HG02571 (cell line): ENCODE results near the gene DDR1.

Source experiments
- ATAC-seq: cut with Tn5 transposase; IDR thresholded peaks from one replicate; pipeline ENCODE4 v1.9.1; 2021; ENCODE audit warnings: mild to moderate bottlenecking, moderate library complexity; ENCODE audit not compliant: unreplicated experiment

The DDR1 gene

DNA sequence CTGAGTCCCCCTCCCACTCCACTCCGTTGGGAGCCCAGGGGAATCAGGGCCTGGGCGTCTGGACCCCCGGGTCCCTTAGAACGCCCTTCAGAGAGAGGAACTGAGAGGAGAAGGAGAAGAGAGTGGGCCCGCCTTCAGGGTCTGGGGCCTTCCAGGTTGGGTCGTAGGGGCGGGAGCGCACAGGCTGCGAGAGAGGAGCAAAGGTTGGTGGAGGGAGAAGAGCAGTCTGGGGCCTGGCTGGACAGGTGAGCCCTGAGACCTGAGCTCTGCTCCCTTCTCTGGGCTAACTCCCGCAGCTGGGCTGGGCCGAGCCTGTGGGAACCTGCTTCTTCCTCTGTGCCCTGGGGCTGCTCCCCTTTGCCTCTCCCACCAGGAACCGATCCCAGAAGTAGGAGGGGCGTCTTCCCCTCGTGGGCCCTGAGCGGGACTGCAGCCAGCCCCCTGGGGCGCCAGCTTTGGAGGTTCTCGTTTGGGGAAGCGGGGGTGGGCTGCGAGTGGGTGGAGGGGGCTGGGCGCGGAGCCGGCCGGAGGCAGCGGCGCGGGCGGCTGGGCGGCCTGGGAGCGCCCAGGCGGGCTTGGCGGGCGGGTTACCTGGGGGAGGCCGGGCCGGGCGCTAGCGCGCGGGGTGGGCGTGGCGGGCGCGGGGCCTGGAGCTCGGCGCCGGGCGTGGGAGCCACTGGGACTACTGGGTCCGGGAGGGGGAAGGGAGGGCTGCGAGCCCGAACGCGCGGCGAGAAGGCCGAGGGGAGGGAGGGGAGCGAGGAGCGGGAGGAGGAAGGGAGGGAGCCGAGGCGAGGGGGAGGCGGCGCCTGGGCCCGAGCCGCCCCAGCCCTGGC, at the start of gene DDR1:
Gene DDR1 (plus strand): TSS at position 835 of the 836 bp plus-strand sequence. CDS start 4,211 bp downstream, outside the sequence.
- ATAC-seq = no peak

DNA sequence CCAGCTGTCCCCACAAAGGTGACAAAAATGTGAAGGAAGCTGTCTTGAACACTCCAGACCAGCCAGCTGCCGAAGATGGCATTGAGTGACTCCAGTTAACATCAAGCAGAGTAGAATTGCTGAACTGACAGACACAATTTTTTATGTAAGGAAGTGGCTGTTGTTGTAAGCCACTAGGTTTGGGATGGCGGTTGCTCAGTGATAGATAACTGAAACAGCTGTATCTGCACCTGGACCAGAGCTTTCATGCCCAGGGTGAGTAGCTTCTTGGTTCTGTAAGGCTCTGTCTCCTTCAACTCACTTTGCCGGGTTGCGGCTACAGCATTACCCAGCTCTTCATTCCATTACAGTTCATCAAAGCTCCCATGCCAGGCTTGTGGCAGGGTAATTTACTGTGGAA, 49.7 kb upstream of the DDR1 start:
- no peak for ATAC-seq

DNA sequence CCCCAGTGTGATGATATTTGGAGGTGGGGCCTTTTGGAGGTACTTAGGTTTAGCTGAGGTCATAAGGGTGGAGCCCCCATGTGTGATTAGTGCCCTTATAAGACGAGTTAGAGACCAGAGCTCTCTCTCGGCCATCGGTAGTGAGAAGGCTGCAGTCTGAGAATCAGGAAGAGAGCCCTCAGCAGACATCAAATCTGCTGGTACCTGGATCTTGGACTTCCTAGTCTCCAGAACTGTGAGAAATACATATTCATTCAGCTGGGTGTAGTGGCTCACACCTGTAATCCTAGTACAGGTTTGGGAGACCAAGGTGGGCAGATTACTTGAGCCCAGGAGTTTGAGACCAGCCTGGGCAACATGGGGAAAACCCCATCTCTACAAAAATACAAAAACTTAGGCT, 48.7 kb upstream of the DDR1 start:
- ATAC-seq = no peak

GRCh38 chr6:30836431-30836866, 47.9 kb upstream of the DDR1 start:
- ATAC-seq = no peak

GRCh38 chr6:30836957-30837356, 47.4 kb upstream of the DDR1 start:
- ATAC-seq = no peak

DNA sequence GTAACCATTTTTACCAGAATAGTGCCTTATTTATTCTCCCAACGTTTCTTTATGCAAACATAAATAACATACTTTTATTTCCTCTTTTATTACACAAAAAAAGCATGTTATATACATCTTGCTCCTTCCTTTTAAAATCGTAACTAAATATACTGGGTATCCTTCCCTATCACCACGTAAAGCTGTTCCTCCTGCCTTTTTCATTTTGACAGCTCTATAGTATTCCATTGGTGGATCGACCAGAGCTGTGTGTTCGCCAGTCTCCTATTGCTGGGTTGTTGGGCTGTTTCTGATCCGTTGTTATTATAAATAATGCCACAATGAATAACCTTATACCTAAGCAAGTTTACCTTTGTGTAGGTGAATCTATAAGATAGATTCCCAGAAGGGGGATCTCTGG, 46.9 kb upstream of the DDR1 start:
- no peak for ATAC-seq

- no peak for ATAC-seq
Measured at GRCh38 chr6:30837870-30838269, 46.4 kb upstream of the DDR1 start.

DNA sequence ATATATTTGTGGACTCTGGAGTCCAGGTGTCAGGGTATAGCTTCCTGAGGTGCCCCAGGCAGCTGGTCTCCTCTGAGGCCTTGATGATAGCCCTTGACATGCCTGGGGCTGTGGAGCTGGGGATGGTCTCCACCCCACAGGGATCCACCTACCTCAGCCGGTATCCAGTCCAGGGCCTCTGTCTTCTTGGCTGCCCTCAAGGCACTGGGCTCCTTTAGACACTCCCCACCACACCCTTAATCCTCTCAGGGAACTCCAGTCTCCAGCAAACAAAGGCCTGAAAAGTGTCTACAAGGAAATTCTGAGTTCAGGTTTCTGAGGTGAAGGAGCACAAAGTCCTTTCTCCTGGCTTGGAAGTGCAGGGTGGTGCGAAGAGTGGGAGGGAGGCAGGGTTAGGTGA, 44.6 kb upstream of the DDR1 start:
- ATAC-seq = no peak

DNA sequence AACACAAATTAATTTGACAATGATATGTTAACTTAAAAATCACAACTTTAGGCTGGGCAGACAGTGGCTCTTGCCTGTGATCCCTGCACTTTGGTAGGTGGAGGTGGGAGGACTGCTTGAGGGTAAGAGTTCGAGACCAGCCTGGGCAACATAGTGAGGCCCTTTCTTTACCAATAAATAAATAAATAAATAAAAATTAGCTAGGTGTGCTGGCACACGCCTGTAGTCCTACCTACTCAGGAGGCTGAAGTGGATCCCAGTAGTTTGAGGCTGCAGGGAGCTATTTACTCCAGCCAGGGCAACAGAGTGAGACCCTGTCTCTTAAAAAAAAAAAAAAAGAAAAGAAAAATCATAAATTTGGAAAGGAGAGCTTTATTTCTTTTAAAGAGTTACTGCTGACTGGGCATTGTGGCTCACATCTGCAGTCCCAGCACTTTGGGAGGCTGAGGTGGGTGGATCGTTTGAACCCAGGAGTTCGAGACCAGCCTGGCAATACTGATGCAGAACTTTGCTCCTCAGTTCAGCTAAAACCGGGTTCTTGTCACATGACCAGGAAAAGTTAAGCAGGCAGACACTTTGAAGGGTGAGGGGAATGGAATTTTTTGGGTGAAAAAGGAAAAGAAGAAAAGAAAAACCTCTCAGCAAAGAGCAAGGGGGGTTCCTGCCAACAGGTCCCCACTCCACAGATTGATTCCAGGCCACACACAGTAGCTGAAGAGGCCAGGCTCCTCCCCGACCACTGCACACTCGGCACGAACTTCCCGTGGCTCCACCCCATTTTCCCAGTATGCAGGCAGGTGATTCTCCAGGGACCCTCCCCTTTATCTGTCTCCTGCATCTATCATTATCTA, 44.0 kb upstream of the DDR1 start:
- no peak for ATAC-seq

DNA sequence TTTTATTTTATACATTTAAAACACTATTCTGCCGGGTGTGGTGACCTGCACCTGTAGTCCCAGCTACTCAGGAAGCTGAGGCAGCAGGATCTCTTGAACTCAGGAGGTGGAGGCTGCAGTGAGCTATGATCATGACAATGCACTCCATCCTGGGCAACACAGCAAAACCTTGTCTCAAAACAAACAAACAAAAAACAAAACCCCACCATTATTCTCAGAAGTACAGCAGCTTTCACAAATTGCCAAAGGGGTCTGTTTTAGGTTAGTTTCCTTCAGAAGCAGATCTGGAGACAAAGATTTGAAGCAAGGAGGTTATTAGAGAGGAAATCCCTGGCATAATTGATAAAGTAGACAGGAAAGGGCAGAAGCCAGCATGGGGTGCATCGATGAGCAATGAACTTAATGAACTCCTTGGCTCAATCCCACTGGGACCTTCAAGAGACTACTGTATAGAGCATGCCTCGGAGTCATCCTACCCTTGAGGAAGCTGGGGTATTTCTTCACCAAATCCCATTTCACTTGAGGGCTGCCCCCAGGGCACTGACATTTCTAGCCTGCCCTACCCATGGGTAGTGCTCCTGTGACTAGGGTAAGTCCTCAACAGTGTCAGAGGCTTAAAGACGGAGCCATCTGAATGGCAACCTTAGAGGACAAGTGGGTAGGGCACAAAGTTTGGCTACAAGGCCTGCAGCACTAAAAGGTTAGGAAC, 43.2 kb upstream of the DDR1 start:
- no peak for ATAC-seq

DNA sequence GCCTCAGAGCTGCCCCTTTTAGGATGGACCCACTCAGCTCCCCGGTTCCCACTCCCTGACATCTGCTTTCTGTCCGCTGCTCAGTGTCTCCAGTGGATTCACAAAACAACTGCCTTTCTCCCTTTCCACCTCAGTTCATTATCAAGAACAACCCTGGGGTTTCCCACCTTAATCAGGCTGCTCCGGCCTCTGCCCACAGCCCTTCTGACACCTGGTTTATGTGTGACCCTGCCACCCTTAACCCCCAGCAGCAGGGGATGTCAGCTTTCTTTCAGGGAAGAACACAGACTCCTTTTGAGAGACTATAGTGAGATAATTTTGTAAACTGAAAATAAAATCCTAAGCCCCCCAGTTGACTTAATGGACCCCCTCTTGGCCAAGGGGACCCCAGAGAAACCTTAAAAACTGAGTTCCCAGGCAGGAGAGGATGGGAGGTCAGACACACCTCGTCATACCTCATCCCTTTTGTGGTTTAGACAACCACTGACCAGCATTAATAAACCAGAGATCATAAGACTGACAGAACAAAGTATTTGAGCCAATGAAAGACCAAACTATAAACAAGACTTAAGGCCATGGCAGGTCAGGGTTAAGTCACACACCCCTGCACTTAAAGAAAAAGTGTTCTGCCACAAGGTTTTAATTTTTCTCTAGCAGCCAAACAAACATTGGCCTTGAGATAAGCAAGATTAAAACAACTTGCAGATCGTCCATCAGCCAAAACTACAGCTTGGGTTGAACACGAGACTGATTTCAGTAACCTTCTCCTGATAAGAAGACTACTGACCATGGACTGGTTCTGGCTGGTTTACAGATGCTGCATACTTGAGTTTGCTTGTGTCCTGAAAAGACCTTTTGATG, 42.4 kb upstream of the DDR1 start:
- no peak for ATAC-seq

- no peak for ATAC-seq
Measured at GRCh38 chr6:30842754-30843610, 41.3 kb upstream of the DDR1 start.

DNA sequence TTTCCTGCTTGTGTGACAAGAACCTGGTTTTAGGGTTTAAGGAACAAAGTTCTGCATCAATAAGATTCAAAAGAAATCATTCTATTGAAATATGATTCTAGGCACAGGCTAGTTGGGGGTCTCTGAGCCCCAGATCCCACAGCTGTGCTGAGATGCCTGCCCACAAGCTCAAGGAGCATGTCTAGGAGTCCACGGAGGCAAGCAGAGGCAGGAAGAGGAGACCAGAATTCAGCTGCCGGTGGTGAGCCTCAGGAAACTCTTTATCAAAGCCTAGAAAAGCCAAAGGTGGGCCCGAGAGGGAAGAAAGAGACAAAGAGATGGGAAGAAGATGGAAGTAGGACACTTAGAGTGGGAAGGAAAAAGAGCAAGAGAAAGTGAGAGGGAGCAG, 40.7 kb upstream of the DDR1 start:
- no peak for ATAC-seq

DNA sequence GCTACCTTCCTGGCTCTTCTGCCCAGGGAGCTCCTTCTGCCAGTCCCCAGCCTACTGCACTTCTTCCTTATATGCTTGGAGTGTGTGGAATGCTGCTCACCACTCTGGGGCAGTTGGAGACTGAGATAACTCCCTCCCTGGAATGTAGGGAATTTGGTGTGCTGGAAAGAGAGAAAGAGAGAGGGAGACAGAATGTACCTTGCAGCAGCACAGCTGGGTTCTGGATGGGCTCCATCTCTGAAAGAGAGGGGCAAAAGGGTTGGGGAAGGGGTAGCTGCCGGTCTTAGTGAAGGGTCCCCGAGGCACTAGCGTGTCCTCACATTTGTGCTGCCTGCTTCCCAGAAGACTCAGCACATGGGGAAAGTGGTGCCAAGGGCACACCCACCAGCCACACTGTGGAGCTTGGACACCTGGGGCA, 40.2 kb upstream of the DDR1 start:
- no peak for ATAC-seq

DNA sequence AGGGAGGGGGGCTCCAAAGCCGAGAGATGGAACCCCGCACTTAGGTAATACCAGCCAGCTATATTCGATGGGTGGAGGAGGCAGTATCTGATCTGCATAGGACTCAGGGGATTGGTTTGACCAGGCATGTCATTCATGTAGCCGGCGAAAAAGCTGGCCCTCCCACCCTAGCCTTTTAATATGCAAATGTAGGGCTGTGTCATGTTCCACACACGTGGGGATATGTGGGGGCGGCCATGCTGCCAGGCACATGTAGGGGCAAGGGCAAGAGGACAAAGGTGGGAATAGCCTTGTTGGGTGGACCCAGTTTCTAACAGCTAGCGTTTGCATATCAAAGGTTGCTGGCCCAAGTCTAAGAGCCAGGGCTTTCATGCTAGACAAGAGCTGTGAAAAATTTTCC, 39.1 kb upstream of the DDR1 start:
- ATAC-seq = no peak

DNA sequence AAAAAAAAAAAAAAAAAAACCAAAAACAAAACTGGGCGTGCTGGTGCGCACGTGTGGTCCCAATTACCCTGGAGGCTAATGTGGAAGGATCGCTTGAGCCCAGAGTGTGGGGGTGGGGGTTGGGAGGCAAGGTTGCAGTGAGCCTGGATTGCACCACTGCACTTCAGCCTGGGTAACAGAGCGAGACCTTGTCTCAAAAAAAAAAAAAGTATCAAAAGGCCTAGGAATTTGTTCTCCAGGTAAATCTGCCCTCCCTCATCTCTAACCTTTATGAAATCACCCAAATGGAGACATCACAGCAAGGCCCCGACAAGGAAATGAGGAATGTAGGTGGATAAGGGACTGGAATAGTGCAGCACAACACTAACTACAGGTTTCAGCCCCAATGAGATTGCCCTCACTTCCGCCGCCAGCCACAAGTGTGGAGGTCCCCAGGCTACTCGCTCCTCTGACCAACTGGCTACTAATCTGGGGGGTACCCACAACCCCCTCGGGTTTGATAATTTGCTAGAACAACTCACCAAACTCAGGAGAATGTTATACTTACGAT, 36.8 kb upstream of the DDR1 start:
- ATAC-seq = no peak

- ATAC-seq = no peak
Measured at GRCh38 chr6:30847971-30848436, 36.3 kb upstream of the DDR1 start.

DNA sequence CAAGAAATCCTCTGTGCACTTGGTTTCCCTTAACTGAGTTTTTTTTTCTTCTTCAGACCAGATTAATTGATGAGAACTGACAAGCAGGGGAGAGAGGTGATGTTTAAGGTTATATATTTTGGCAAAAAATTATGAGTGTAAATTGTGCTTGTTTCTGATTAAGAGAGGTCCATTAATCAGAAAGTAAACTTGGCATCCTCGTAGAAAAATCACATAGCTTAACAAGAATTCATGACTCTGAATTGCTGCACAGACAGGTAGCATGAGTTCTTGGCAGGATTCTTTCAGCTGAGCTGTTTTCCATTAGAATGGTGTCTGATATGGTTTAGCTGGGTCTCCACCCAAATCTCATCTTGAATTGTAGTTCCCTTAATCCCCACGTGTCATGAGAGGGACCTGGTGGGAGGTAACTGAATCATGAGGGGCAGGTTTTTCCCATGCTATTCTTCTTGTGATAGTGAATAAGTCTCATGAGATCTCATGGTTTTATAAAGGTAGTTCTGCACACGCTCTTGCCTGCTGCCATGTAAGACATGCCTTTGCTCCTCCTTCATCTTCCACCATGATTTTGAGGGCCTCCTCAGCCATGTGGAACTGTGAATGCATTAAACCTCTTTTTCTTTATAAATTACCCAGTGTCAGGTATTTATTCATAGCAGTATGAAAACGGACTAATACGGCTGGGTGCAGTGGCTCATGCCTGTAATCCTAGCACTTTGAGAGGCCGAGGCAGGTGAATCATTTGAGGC, 34.2 kb upstream of the DDR1 start:
- no peak for ATAC-seq
